IMR-90 (cell line): Measurements from ENCODE around the gene MMP24. TPM values are rescaled to one million over a fixed set of nuclear protein-coding genes. Genes with fewer than 3 reads are reported as not detected.

Experiments used
- ATAC-seq: fragments of 200-7000 bp; cut with Tn5 transposase; 2 replicates; pipeline ENCODE4 v1.9.1; 2020; ENCODE audit warnings: low read depth, mild to moderate bottlenecking, moderate library complexity
- BruUV-seq: library from RNA; stranded (reverse); fragments of 400-500 nt; replicated peaks from 2 replicates; lab custom pipeline; 2021; lab: Mats Ljungman, UMichigan
- CTCF ChIA-PET: fragments of 300-600 bp; formaldehyde crosslinking; extraction: SDS; loops from one replicate; lab custom pipeline; 2021; ENCODE audit warnings: antibody characterized with exemption; lab: Yijun Ruan, JAX
- POLR2A ChIA-PET: fragments of 300-600 bp; sonication (Branson Sonifier 250); formaldehyde crosslinking; loops from one replicate; lab custom pipeline; 2022; ENCODE audit warnings: antibody characterized with exemption; ENCODE audit not compliant: unreplicated experiment; lab: Charles Lee
- DNase-seq: peaks from one replicate; pipeline ENCODE4 v3.0.0; 2013
- H2AFZ ChIP-seq: replicated peaks from 2 replicates; pipeline ENCODE3; 2013; ENCODE audit warnings: low read length, mild to moderate bottlenecking; ENCODE audit not compliant: poor library complexity
- H2AK5ac ChIP-seq: 2 replicates; pipeline ENCODE4 v1.6.1; 2013; ENCODE audit warnings: low read depth, low read length, inconsistent platforms
- H2AK9ac ChIP-seq: replicated peaks from 2 replicates; pipeline ENCODE3; 2013; ENCODE audit warnings: mild to moderate bottlenecking, low read depth, low read length, moderate library complexity; ENCODE audit not compliant: poor library complexity
- H2BK120ac ChIP-seq: 2 replicates; pipeline ENCODE4 v1.6.1; 2013; ENCODE audit warnings: low read depth, low read length, inconsistent platforms
- H2BK15ac ChIP-seq: 3 replicates; pipeline ENCODE4 v1.6.1; 2013; ENCODE audit warnings: low read depth, low read length, inconsistent platforms
- H2BK20ac ChIP-seq: 2 replicates; pipeline ENCODE4 v1.6.1; 2013; ENCODE audit warnings: low read depth, mild to moderate bottlenecking, inconsistent platforms, low read length, moderate library complexity
- H2BK5ac ChIP-seq: 2 replicates; pipeline ENCODE4 v1.6.1; 2013; ENCODE audit warnings: mild to moderate bottlenecking, low read depth, low read length, inconsistent platforms; ENCODE audit not compliant: poor library complexity, severe bottlenecking
- H3K14ac ChIP-seq: replicated peaks from 2 replicates; pipeline ENCODE4 v1.6.1; 2013; ENCODE audit warnings: low read depth, low read length, inconsistent platforms
- H3K18ac ChIP-seq: 2 replicates; pipeline ENCODE4 v1.6.1; 2013; ENCODE audit warnings: low read depth, low read length, control low read depth
- H3K23ac ChIP-seq: 2 replicates; pipeline ENCODE4 v1.6.1; 2013; ENCODE audit warnings: low read depth, low read length, inconsistent platforms
- H3K27ac ChIP-seq: 2 replicates; pipeline ENCODE4 v1.5.1; 2013; ENCODE audit warnings: mild to moderate bottlenecking, control low read depth, low read length; ENCODE audit not compliant: insufficient read depth
- H3K27me3 ChIP-seq: 2 replicates; pipeline ENCODE4 v1.6.1; 2013; ENCODE audit warnings: low read length; ENCODE audit not compliant: control insufficient read depth, insufficient read depth
- H3K36me3 ChIP-seq: 2 replicates; pipeline ENCODE4 v1.6.1; 2013; ENCODE audit warnings: low read length, mixed read lengths; ENCODE audit not compliant: control insufficient read depth, insufficient read depth
- H3K4ac ChIP-seq: 2 replicates; pipeline ENCODE4 v1.6.1; 2013; ENCODE audit warnings: low read depth, low read length, inconsistent platforms
- H3K4me1 ChIP-seq: 2 replicates; pipeline ENCODE4 v1.6.1; 2013; ENCODE audit warnings: low read length, mixed read lengths; ENCODE audit not compliant: control insufficient read depth, insufficient read depth
- H3K4me2 ChIP-seq: 2 replicates; pipeline ENCODE4 v1.6.1; 2013; ENCODE audit warnings: low read depth, mild to moderate bottlenecking, control low read depth, low read length, moderate library complexity
- H3K4me3 ChIP-seq: 2 replicates; pipeline ENCODE4 v1.5.1; 2013; ENCODE audit warnings: low read depth, mild to moderate bottlenecking, control low read depth, low read length, moderate library complexity; ENCODE audit not compliant: insufficient read depth
- H3K56ac ChIP-seq: 2 replicates; pipeline ENCODE4 v1.6.1; 2013; ENCODE audit warnings: low read length, inconsistent platforms; ENCODE audit not compliant: insufficient read depth; ENCODE audit errors: extremely low read depth
- H3K79me1 ChIP-seq, 2 experiments: 2 replicates each; pipeline ENCODE4 v1.6.1; 2013; ENCODE audit warnings: low read length in 2 of 2, inconsistent platforms in 1 of 2, low read depth in 1 of 2
- H3K9ac ChIP-seq: 2 replicates; pipeline ENCODE4 v1.6.1; 2013; ENCODE audit warnings: low read depth, low read length, control low read depth
- H3K9me1 ChIP-seq: 2 replicates; pipeline ENCODE4 v1.6.1; 2013; ENCODE audit warnings: low read length, inconsistent platforms; ENCODE audit not compliant: insufficient read depth
- H3K9me3 ChIP-seq: 2 replicates; pipeline ENCODE4 v1.6.1; 2013; ENCODE audit warnings: low read length; ENCODE audit not compliant: control insufficient read depth, insufficient read depth
- H4K20me1 ChIP-seq: 2 replicates; pipeline ENCODE4 v1.6.1; 2013; ENCODE audit warnings: low read length, inconsistent platforms; ENCODE audit not compliant: insufficient read depth
- H4K5ac ChIP-seq: 2 replicates; pipeline ENCODE4 v1.6.1; 2013; ENCODE audit warnings: mild to moderate bottlenecking, low read depth, low read length, control low read depth
- H4K8ac ChIP-seq, 2 experiments: 2 replicates each; pipeline ENCODE4 v1.6.1; 2013; ENCODE audit warnings: low read depth in 2 of 2, low read length in 2 of 2, control low read depth in 1 of 2, inconsistent platforms in 1 of 2
- H4K91ac ChIP-seq: 2 replicates; pipeline ENCODE4 v1.6.1; 2013; ENCODE audit warnings: low read depth, low read length, inconsistent platforms; ENCODE audit not compliant: insufficient read depth
- BHLHE40 ChIP-seq: fragments of 150-350 bp; IDR thresholded peaks from 2 replicates; pipeline ENCODE4 v1.6.1; 2016; ENCODE audit warnings: mild to moderate bottlenecking, low read depth, low read length
- CEBPB ChIP-seq: IDR thresholded peaks from 2 replicates; pipeline ENCODE4 v1.6.1; 2012; ENCODE audit warnings: low read depth, low read length, improper control_type of control experiment
- CHD1 ChIP-seq: IDR thresholded peaks from 2 replicates; pipeline ENCODE4 v1.6.1; 2012; ENCODE audit warnings: low read depth, low read length, improper control_type of control experiment
- ELK1 ChIP-seq: fragments of 150-350 bp; IDR thresholded peaks from 2 replicates; pipeline ENCODE4 v1.6.1; 2016; ENCODE audit warnings: low read depth, mild to moderate bottlenecking, low read length, moderate library complexity, borderline replicate concordance
- MAFK ChIP-seq: IDR thresholded peaks from 2 replicates; pipeline ENCODE4 v1.6.1; 2012; ENCODE audit warnings: low read depth, low read length, improper control_type of control experiment
- POLR2A ChIP-seq: IDR thresholded peaks from 2 replicates; pipeline ENCODE4 v1.6.1; 2012; ENCODE audit warnings: mild to moderate bottlenecking, low read depth, low read length
- RCOR1 ChIP-seq: IDR thresholded peaks from 2 replicates; pipeline ENCODE4 v1.6.1; 2012; ENCODE audit warnings: mild to moderate bottlenecking, low read length, improper control_type of control experiment; ENCODE audit not compliant: insufficient replicate concordance
- USF2 ChIP-seq: fragments of 150-350 bp; IDR thresholded peaks from 2 replicates; pipeline ENCODE4 v1.6.1; 2017; ENCODE audit warnings: mild to moderate bottlenecking, antibody characterized with exemption, low read length, low read depth
- WGBS, 2 experiments: methylation state at CpG; one replicate each; pipeline versions ENCODE4 v1.1.5 to v1.1.7; 2013; ENCODE audit warnings: missing lambda C conversion rate in 2 of 2; ENCODE audit not compliant: insufficient read length in 1 of 2; ENCODE audit errors: extremely low coverage in 2 of 2; 5-methylcytosine and 5-hydroxymethylcytosine counted together
- dilution Hi-C: fragments of 300-500 bp; cut with HindIII; formaldehyde crosslinking; loops from one replicate; pipeline ENCODE4 v1.14.3; 2018; ENCODE audit warnings: low sequenced_read_pairs; ENCODE audit not compliant: unreplicated experiment
- in situ Hi-C: fragments of 300-500 bp; cut with MboI; formaldehyde crosslinking; loops from 3 replicates; pipeline ENCODE4 v1.14.3; 2019; ENCODE audit warnings: low sequenced_read_pairs, inconsistent platforms, mixed read lengths
- intact Hi-C: fragments of 100-400 bp; cut with micrococcal nuclease; formaldehyde crosslinking; loops from 2 replicates; pipeline ENCODE4 v1.10.0; 2022
- polyA plus RNA-seq, 3 experiments: library from polyadenylated mRNA; depleted of rRNA; stranded (reverse); fragments of >200 nt; gene quantifications; 2 replicates each; pipeline ENCODE4 v1.2.3, GENCODE V29; 2012; ENCODE audit warnings: low replicate concordance in 1 of 3
- total RNA-seq: library from RNA; depleted of rRNA; stranded (reverse); fragments of >200 nt; gene quantifications from 2 replicates; pipeline ENCODE4 v1.2.3, GENCODE V29; 2012

The MMP24 gene
- total and polyA plus RNA-seq, 2 of the 4 experiments (the other 2 are of a cell fraction), result 0.36 to 0.79 TPM

GRCh38 chr20:35251613-35251940, 25.1 kb downstream of the MMP24 start:
- no CpG with 5 or more reads among the region's 2 CpGs for WGBS, 2 experiments
- ATAC-seq, result no peak
- dilution Hi-C loops (no loop called here), intact Hi-C loops (no loop called here), in situ Hi-C loops (loop anchor here (25.0 kb wide), 1 partner anchor 389 kb away; the partner anchor contains the start of gene GGT7)
- Histone ChIP-seq H3K4me3 (no peak overlapping the region), H3K4me1 (peaks cover 5% of the 10 kb centered on the region; the same call in 1 of the 2 replicates), H2AK5ac (no peak overlapping the region), H3K4me2 (no peak overlapping the region), H3K56ac (no peak overlapping the region), H2BK20ac (no peak overlapping the region), H3K9me3 (no peaks in the 10 kb centered on the region), H3K9me1 (peaks cover 5% of the 10 kb centered on the region; the same call in 1 of the 2 replicates), H3K79me1 (0 out of 4 replicates have a peak, but pooled peaks cover 0 to 3% of the 10 kb centered on the region in 2 experiments), H3K27me3 (no peaks in the 10 kb centered on the region), H2AFZ (no peak overlapping the region), H3K18ac (no peak overlapping the region), H3K14ac (no peak overlapping the region), H4K8ac (no peak overlapping the region), H4K20me1 (no peaks in the 10 kb centered on the region), H4K91ac (no peak overlapping the region), H2BK15ac (no peak overlapping the region), H2BK120ac (no peak overlapping the region), H3K23ac (no peak overlapping the region), H2BK5ac (no peak overlapping the region), H3K27ac (no peak overlapping the region), H3K4ac (no peak overlapping the region), H4K5ac (no peak overlapping the region), H2AK9ac (no peak overlapping the region), H3K9ac (no peak overlapping the region), H3K36me3 (no peaks in the 10 kb centered on the region)
- CTCF ChIA-PET, result no interaction called here
- TF ChIP-seq MAFK (no peak), ELK1 (no peak), USF2 (no peak), CEBPB (no peak), BHLHE40 (no peak), CHD1 (no peak), RCOR1 (no peak), POLR2A (no peak)
- DNase-seq, result no peak
- BruUV-seq, result no TSS peak
- POLR2A ChIA-PET, result interaction anchor here (0.5 kb wide), 1 partner anchor 12 kb away, joined by 10 read pairs; no protein-coding TSS in a partner anchor
